Activated naive CD4-positive, alpha-beta T cell treated with anti-CD3 and anti-CD28 coated beads, Interleukin-2, amount 10 ng/mL, durations not matched to agents 7 days and 5 days (primary cell): Measurements from ENCODE around the gene GCLM.
"Not testable (repeated sequence)": the region's sequence is repeated elsewhere in the genome, so short reads cannot be mapped to it uniquely, and the experiment has no call there.

Experiments
- CTCF ChIA-PET: fragments of 350-600 bp; sonication (Branson Sonifier 250); formaldehyde crosslinking; loops from one replicate; lab custom pipeline; 2021; ENCODE audit warnings: antibody characterized with exemption; lab: Charles Lee
- DNase-seq: peaks from one replicate; pipeline ENCODE4 v3.0.0-alpha.2; 2020
- H3K27ac Mint-ChIP-seq: one replicate; pipeline ENCODE4 v1.8.0; 2021; ENCODE audit warnings: mild to moderate bottlenecking, moderate library complexity, mixed read lengths
- H3K27me3 Mint-ChIP-seq: one replicate; pipeline ENCODE4 v1.8.0; 2021; ENCODE audit warnings: mild to moderate bottlenecking, mixed read lengths
- H3K36me3 Mint-ChIP-seq: one replicate; pipeline ENCODE4 v1.8.0; 2021; ENCODE audit warnings: mixed read lengths
- H3K4me1 Mint-ChIP-seq: one replicate; pipeline ENCODE4 v1.8.0; 2021; ENCODE audit warnings: mixed read lengths
- H3K4me3 Mint-ChIP-seq: one replicate; pipeline ENCODE4 v1.8.0; 2021; ENCODE audit warnings: mild to moderate bottlenecking, moderate library complexity, mixed read lengths
- H3K9me3 Mint-ChIP-seq: one replicate; pipeline ENCODE4 v1.8.0; 2021; ENCODE audit warnings: mixed read lengths

Gene GCLM

GRCh38 chr1:93909146-93910050, at the start of gene GCLM:
Gene GCLM, minus strand, starts transcription at chr1:93909430. Its CDS starts 267 bp downstream, at chr1:93909163.
- H3K4me3 Mint-ChIP-seq = peak within 1 kb of the TSS; percentile 79
- H3K36me3 Mint-ChIP-seq = peaks cover 11% of the 10 kb centered on the region
- peaks cover 39% of the 10 kb centered on the region for H3K4me1 Mint-ChIP-seq
- H3K27me3 Mint-ChIP-seq = peaks cover 11% of the 10 kb centered on the region
- H3K9me3 Mint-ChIP-seq = peaks cover 2% of the 10 kb centered on the region
- peak within 1 kb of the TSS; percentile 79 for H3K27ac Mint-ChIP-seq
- CTCF ChIA-PET = interaction anchor here (0.6 to 2.6 kb wide), 6 partner anchors 12 to 280 kb away, joined by 3 to 7 read pairs (median 4); partner anchors contain the start of gene DNTTIP2
- peak; percentile 89 for DNase-seq

- peaks cover 19% of the 10 kb centered on the region for H3K9me3 Mint-ChIP-seq
- CTCF ChIA-PET = interaction anchor here (1.2 kb wide), 1 partner anchor 10 kb away, joined by 3 read pairs; no protein-coding TSS in a partner anchor
- no peak overlapping the region for H3K27ac Mint-ChIP-seq
- no peaks in the 10 kb centered on the region for H3K36me3 Mint-ChIP-seq
- no peak for DNase-seq
- H3K27me3 Mint-ChIP-seq = peaks cover 9% of the 10 kb centered on the region
- no peak overlapping the region for H3K4me3 Mint-ChIP-seq
- H3K4me1 Mint-ChIP-seq = no peaks in the 10 kb centered on the region
These were observed 49.5 kb upstream of the GCLM start for GRCh38 chr1:93958726-93959100.

- Mint-ChIP-seq H3K9me3 (peaks cover 19% of the 10 kb centered on the region), H3K27ac (no peak overlapping the region), H3K36me3 (no peaks in the 10 kb centered on the region), H3K27me3 (peaks cover 9% of the 10 kb centered on the region), H3K4me1 (no peaks in the 10 kb centered on the region), H3K4me3 (no peak overlapping the region)
- DNase-seq = no peak
- CTCF ChIA-PET = interaction anchor here (1.2 kb wide), 1 partner anchor 10 kb away, joined by 3 read pairs; no protein-coding TSS in a partner anchor
These were observed 48.9 kb upstream of the GCLM start for GRCh38 chr1:93958032-93958725.

GRCh38 chr1:93955765-93956164, 46.5 kb upstream of the GCLM start:
- Mint-ChIP-seq H3K4me3 (no peak overlapping the region), H3K27me3 (peaks cover 9% of the 10 kb centered on the region), H3K9me3 (peaks cover 21% of the 10 kb centered on the region), H3K36me3 (no peaks in the 10 kb centered on the region), H3K27ac (no peak overlapping the region), H3K4me1 (no peaks in the 10 kb centered on the region)
- CTCF ChIA-PET = no interaction called here
- no peak for DNase-seq

GRCh38 chr1:93947002-93947686, 37.9 kb upstream of the GCLM start:
- CTCF ChIA-PET, H3K27me3 Mint-ChIP-seq, H3K4me1 Mint-ChIP-seq, H3K27ac Mint-ChIP-seq, DNase-seq, H3K9me3 Mint-ChIP-seq, H3K36me3 Mint-ChIP-seq, H3K4me3 Mint-ChIP-seq: not testable (repeated sequence)

GRCh38 chr1:93938461-93939145, 29.4 kb upstream of the GCLM start:
- no peaks in the 10 kb centered on the region for H3K36me3 Mint-ChIP-seq
- DNase-seq = no peak
- peaks cover 7% of the 10 kb centered on the region for H3K27me3 Mint-ChIP-seq
- H3K4me1 Mint-ChIP-seq = no peaks in the 10 kb centered on the region
- H3K4me3 Mint-ChIP-seq = no peak overlapping the region
- H3K9me3 Mint-ChIP-seq = peaks cover 4% of the 10 kb centered on the region
- CTCF ChIA-PET = no interaction called here
- no peak overlapping the region for H3K27ac Mint-ChIP-seq

GRCh38 chr1:93937997-93938396, 28.8 kb upstream of the GCLM start:
- no peak for DNase-seq

GRCh38 chr1:93925206-93925605, 16.0 kb upstream of the GCLM start:
- Mint-ChIP-seq H3K4me3 (no peak overlapping the region), H3K36me3 (no peaks in the 10 kb centered on the region), H3K9me3 (peaks cover 2% of the 10 kb centered on the region), H3K27ac (no peak overlapping the region), H3K4me1 (peaks cover 3% of the 10 kb centered on the region), H3K27me3 (peaks cover 5% of the 10 kb centered on the region)
- CTCF ChIA-PET = no interaction called here
- no peak for DNase-seq

More at GRCh38 chr1:93937997-93938396, 28.8 kb upstream of the GCLM start:
- Mint-ChIP-seq H3K36me3 (no peaks in the 10 kb centered on the region), H3K27ac (no peak overlapping the region), H3K4me1 (no peaks in the 10 kb centered on the region), H3K9me3 (peaks cover 4% of the 10 kb centered on the region), H3K4me3 (no peak overlapping the region), H3K27me3 (peaks cover 7% of the 10 kb centered on the region)
- CTCF ChIA-PET = no interaction called here

- CTCF ChIA-PET = no interaction called here
- DNase-seq = no peak
- no peaks in the 10 kb centered on the region for H3K4me1 Mint-ChIP-seq
- no peaks in the 10 kb centered on the region for H3K9me3 Mint-ChIP-seq
- no peak overlapping the region for H3K4me3 Mint-ChIP-seq
- no peak overlapping the region for H3K27ac Mint-ChIP-seq
- H3K36me3 Mint-ChIP-seq = no peaks in the 10 kb centered on the region
- H3K27me3 Mint-ChIP-seq = peaks cover 8% of the 10 kb centered on the region
These were observed 10.6 kb upstream of the GCLM start for GRCh38 chr1:93919780-93920179.

GRCh38 chr1:93917302-93917701, 8.1 kb upstream of the GCLM start:
- no peaks in the 10 kb centered on the region for H3K9me3 Mint-ChIP-seq
- H3K27ac Mint-ChIP-seq = no peak overlapping the region
- peaks cover 19% of the 10 kb centered on the region for H3K27me3 Mint-ChIP-seq
- H3K4me1 Mint-ChIP-seq = no peaks in the 10 kb centered on the region
- no peaks in the 10 kb centered on the region for H3K36me3 Mint-ChIP-seq
- CTCF ChIA-PET = no interaction called here
- H3K4me3 Mint-ChIP-seq = no peak overlapping the region
- no peak for DNase-seq

- not testable (repeated sequence) for H3K4me3 Mint-ChIP-seq, H3K9me3 Mint-ChIP-seq, DNase-seq, H3K27ac Mint-ChIP-seq
- Mint-ChIP-seq H3K36me3 (peaks cover 10% of the 10 kb centered on the region), H3K4me1 (peaks cover 31% of the 10 kb centered on the region), H3K27me3 (peaks cover 19% of the 10 kb centered on the region)
- CTCF ChIA-PET = interaction anchor here (1.3 kb wide), 1 partner anchor 134 kb away, joined by 4 read pairs; no protein-coding TSS in a partner anchor
These were observed 1.6 kb upstream of the GCLM start for GRCh38 chr1:93910880-93911279.

GRCh38 chr1:93910305-93910704, 1.1 kb upstream of the GCLM start:
- H3K27ac Mint-ChIP-seq = peak overlapping the region; percentile 75
- H3K36me3 Mint-ChIP-seq = peaks cover 11% of the 10 kb centered on the region
- peaks cover 15% of the 10 kb centered on the region for H3K27me3 Mint-ChIP-seq
- no peak for DNase-seq
- H3K9me3 Mint-ChIP-seq = peaks cover 2% of the 10 kb centered on the region
- H3K4me1 Mint-ChIP-seq = peaks cover 33% of the 10 kb centered on the region
- CTCF ChIA-PET = interaction anchor here (0.6 to 2.6 kb wide), 5 partner anchors 11 to 135 kb away, joined by 3 to 7 read pairs (median 4); partner anchors contain the start of gene DNTTIP2
- H3K4me3 Mint-ChIP-seq = peak overlapping the region; percentile 79

- peak overlapping the region; percentile 79 for H3K27ac Mint-ChIP-seq
- CTCF ChIA-PET = interaction anchor here (0.7 to 2.6 kb wide), 2 partner anchors 29 to 279 kb away, joined by 3 to 7 read pairs; partner anchors contain the start of gene DNTTIP2
- peaks cover 9% of the 10 kb centered on the region for H3K27me3 Mint-ChIP-seq
- peaks cover 2% of the 10 kb centered on the region for H3K9me3 Mint-ChIP-seq
- peak; percentile 64 for DNase-seq
- H3K4me1 Mint-ChIP-seq = peaks cover 47% of the 10 kb centered on the region
- H3K36me3 Mint-ChIP-seq = peaks cover 11% of the 10 kb centered on the region
- H3K4me3 Mint-ChIP-seq = peak overlapping the region; percentile 76
These were observed 660 bp downstream of the GCLM start for GRCh38 chr1:93908394-93909145.
